PFSK-1 (cell line): ENCODE data around the gene EIF5AL1.

ENCODE experiments used
- FOXP2 ChIP-seq: optimal IDR thresholded peaks from 2 replicates; pipeline ENCODE3; 2011; ENCODE audit warnings: borderline replicate concordance, control low read depth, inconsistent platforms; ENCODE audit not compliant: insufficient read depth; ENCODE audit errors: extremely low read length, extremely low read depth
- POLR2AphosphoS5 ChIP-seq: IDR thresholded peaks from 2 replicates; pipeline ENCODE4 v1.6.1; 2012; ENCODE audit warnings: low read depth, mild to moderate bottlenecking, control low read depth, low read length, moderate library complexity
- SIN3A ChIP-seq: IDR thresholded peaks from 2 replicates; pipeline ENCODE4 v1.6.1; 2012; ENCODE audit warnings: mild to moderate bottlenecking, low read length, moderate library complexity, borderline replicate concordance; ENCODE audit not compliant: insufficient read depth
- TAF1 ChIP-seq: IDR thresholded peaks from 2 replicates; pipeline ENCODE4 v1.6.1; 2012; ENCODE audit warnings: low read length, control low read depth, borderline replicate concordance; ENCODE audit not compliant: insufficient read depth
- TF ChIP-seq, protein P1 (sequence below), 2 experiments: IDR thresholded peaks; 2 replicates each; pipeline versions ENCODE4 v1.6.1 to v1.8.0; 2011 to 2012; ENCODE audit warnings: low read depth in 2 of 2, low read length in 2 of 2, control low read depth in 1 of 2, inconsistent platforms in 1 of 2, mild to moderate bottlenecking in 1 of 2, moderate library complexity in 1 of 2; ENCODE audit not compliant: insufficient read depth in 1 of 2

GRCh38 chr10:79468015-79468560, 44.2 kb upstream of the EIF5AL1 start:
- TF ChIP-seq POLR2AphosphoS5 = no peak
- TF ChIP-seq, protein P1, sequence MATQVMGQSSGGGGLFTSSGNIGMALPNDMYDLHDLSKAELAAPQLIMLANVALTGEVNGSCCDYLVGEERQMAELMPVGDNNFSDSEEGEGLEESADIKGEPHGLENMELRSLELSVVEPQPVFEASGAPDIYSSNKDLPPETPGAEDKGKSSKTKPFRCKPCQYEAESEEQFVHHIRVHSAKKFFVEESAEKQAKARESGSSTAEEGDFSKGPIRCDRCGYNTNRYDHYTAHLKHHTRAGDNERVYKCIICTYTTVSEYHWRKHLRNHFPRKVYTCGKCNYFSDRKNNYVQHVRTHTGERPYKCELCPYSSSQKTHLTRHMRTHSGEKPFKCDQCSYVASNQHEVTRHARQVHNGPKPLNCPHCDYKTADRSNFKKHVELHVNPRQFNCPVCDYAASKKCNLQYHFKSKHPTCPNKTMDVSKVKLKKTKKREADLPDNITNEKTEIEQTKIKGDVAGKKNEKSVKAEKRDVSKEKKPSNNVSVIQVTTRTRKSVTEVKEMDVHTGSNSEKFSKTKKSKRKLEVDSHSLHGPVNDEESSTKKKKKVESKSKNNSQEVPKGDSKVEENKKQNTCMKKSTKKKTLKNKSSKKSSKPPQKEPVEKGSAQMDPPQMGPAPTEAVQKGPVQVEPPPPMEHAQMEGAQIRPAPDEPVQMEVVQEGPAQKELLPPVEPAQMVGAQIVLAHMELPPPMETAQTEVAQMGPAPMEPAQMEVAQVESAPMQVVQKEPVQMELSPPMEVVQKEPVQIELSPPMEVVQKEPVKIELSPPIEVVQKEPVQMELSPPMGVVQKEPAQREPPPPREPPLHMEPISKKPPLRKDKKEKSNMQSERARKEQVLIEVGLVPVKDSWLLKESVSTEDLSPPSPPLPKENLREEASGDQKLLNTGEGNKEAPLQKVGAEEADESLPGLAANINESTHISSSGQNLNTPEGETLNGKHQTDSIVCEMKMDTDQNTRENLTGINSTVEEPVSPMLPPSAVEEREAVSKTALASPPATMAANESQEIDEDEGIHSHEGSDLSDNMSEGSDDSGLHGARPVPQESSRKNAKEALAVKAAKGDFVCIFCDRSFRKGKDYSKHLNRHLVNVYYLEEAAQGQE (IDR thresholded peaks at IDR 0.05; ENCODE audit: insufficient read depth in 1 of 2, low read depth in 2 of 2, low read length in 2 of 2) = no peak
- no peak for TF ChIP-seq TAF1
- no peak for TF ChIP-seq SIN3A
- no peak for TF ChIP-seq FOXP2
